HG03280 (cell line): Measurements from ENCODE around the gene P2RX2.

Source experiments
- ATAC-seq: cut with Tn5 transposase; IDR thresholded peaks from one replicate; pipeline ENCODE4 v1.9.1; 2021; ENCODE audit warnings: mild to moderate bottlenecking, moderate library complexity; ENCODE audit not compliant: unreplicated experiment

The P2RX2 gene

GRCh38 chr12:132660052-132660451 is 41.5 kb downstream of the P2RX2 start:
- no peak for ATAC-seq

- no peak for ATAC-seq
Measured at GRCh38 chr12:132660996-132661395, 42.4 kb downstream of the P2RX2 start.

- no peak for ATAC-seq
Measured at GRCh38 chr12:132661972-132662371, 43.4 kb downstream of the P2RX2 start.

GRCh38 chr12:132662901-132663755 is 44.6 kb downstream of the P2RX2 start:
- no peak for ATAC-seq

GRCh38 chr12:132664206-132665148 is 45.9 kb downstream of the P2RX2 start:
- no peak for ATAC-seq

GRCh38 chr12:132665149-132665491 is 46.5 kb downstream of the P2RX2 start:
- no peak for ATAC-seq

GRCh38 chr12:132665794-132666193 is 47.2 kb downstream of the P2RX2 start:
- ATAC-seq = no peak

GRCh38 chr12:132668191-132669088 is 49.9 kb downstream of the P2RX2 start:
- no peak for ATAC-seq

GRCh38 chr12:132669166-132669879 is 50.7 kb downstream of the P2RX2 start:
- no peak for ATAC-seq
